Measurements from ENCODE around the gene CRTC2. TPM values are rescaled to one million over a fixed set of nuclear protein-coding genes. Genes with fewer than 3 reads are reported as not detected.
A peak's percentile ranks its signal among the peaks of the same experiment; 100 is the strongest.

Gene CRTC2
- total and polyA plus RNA-seq, 9 of the 15 experiments (the other 6 are each of a cell fraction or from before 2014, with no cell fraction given): 2.7 to 26.4 (median 10.2) TPM

DNA sequence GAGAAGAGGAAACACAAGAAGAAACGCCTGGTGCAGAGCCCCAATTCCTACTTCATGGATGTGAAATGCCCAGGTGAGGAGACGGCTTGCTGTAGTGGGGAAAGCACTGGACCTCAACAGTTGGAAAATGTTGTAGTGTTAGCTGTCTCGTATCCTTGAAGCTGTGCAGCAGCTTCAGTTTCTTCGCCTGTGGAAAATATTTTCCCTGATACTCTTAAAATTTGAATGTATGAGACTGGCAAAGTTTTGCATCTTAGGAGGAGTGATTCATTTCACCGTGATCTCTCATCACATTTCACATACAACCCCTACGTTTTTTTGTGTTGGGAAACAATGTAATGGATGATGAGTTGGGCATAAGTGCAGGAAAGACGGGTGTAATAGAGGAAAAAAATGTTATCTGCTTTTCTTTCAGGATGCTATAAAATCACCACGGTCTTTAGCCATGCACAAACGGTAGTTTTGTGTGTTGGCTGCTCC is 32.8 kb upstream of the CRTC2 start:
- ATAC-seq (no peak), FAIRE-seq (no peak), DNase-seq (ENCODE audit: extremely low read depth in 1 of 4, low spot score in 3 of 4) (no peak)
- peak overlapping the region; percentile 81 for H3K4me3 ChIP-seq
- no peaks in the 10 kb centered on the region for H3K9me1 ChIP-seq (ENCODE audit: control insufficient read depth, insufficient read depth, low read length)
- peak overlapping the region; percentile 97 for H3K9ac ChIP-seq (ENCODE audit: insufficient read depth in 1 of 2, low read depth in 2 of 2, low read length in 2 of 2)
- peak overlapping the region; percentile 98 for H3K27ac ChIP-seq (ENCODE audit: extremely low read depth, low read depth, low read length)
- under 1% methylated on average over 8 of the region's 9 CpGs for WGBS (ENCODE audit: insufficient coverage, low coverage, missing lambda C conversion rate)
- H3K9me3 ChIP-seq (replicated peaks; ENCODE audit: control insufficient read depth, insufficient read depth, low read depth, low read length): no peaks in the 10 kb centered on the region
- H4K20me1 ChIP-seq (replicated peaks; ENCODE audit: control insufficient read depth, insufficient read depth, low read length): no peaks in the 10 kb centered on the region; the same call in 1 of the 2 replicates
- H3K27me3 ChIP-seq (ENCODE audit: control insufficient read depth in 2 of 2, insufficient read depth in 2 of 2, low read length in 2 of 2): no peaks in the 10 kb centered on the region
- H2AFZ ChIP-seq (ENCODE audit: low read depth, low read length): 0 out of 2 replicates have a peak overlapping the region, but pooled peaks have one; percentile 98
- peaks cover 4 to 11% of the 10 kb centered on the region in 2 experiments; a peak in 2 of 5 replicates for H3K4me1 ChIP-seq (replicated peaks in 1 of 2; ENCODE audit: control insufficient read depth in 2 of 2, insufficient read depth in 2 of 2, low read length in 2 of 2)
- H3K4me2 ChIP-seq (ENCODE audit: insufficient read depth, low read length): peak overlapping the region; percentile 98
- H3K79me2 ChIP-seq (ENCODE audit: control insufficient read depth, insufficient read depth, low read length): peaks cover 27% of the 10 kb centered on the region
- intact Hi-C loops (cut with micrococcal nuclease): loop anchor here (5.0 kb wide), 1 partner anchor 191 kb away; no protein-coding TSS in a partner anchor
- peaks cover 43% of the 10 kb centered on the region for H3K36me3 ChIP-seq (ENCODE audit: control insufficient read depth, insufficient read depth, low read length)
- ChIA-PET CTCF (ENCODE audit: low intra/inter-chr PET ratio) (interaction anchor here (0.6 kb wide), 1 partner anchor 275 kb away, joined by 7 read pairs; no protein-coding TSS in a partner anchor), POLR2A (interaction anchor here (0.6 to 4.4 kb wide), 58 partner anchors 10 to 496 kb away, joined by 3 to 104 read pairs (median 5); partner anchors contain the start of genes CREB3L4, CRTC2, DENND4B and GATAD2B)
- in situ Hi-C loops (cut with MboI): no loop called here
- TSS peak; percentile 84 for BruUV-seq (replicated peaks)
- TF ChIP-seq, protein P1, sequence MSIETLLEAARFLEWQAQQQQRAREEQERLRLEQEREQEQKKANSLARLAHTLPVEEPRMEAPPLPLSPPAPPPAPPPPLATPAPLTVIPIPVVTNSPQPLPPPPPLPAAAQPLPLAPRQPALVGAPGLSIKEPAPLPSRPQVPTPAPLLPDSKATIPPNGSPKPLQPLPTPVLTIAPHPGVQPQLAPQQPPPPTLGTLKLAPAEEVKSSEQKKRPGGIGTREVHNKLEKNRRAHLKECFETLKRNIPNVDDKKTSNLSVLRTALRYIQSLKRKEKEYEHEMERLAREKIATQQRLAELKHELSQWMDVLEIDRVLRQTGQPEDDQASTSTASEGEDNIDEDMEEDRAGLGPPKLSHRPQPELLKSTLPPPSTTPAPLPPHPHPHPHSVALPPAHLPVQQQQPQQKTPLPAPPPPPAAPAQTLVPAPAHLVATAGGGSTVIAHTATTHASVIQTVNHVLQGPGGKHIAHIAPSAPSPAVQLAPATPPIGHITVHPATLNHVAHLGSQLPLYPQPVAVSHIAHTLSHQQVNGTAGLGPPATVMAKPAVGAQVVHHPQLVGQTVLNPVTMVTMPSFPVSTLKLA (conservative IDR thresholded peaks at IDR 0.05): no peak
- TF ChIP-seq SLC30A9 (CRISPR knock-in tag; IDR thresholded peaks at IDR 0.05) (no peak), ZSCAN32 (CRISPR knock-in tag; IDR thresholded peaks at IDR 0.05) (no peak), ZNF23 (CRISPR knock-in tag; IDR thresholded peaks at IDR 0.05) (no peak), CHD1 (IDR thresholded peaks at IDR 0.05; ENCODE audit: low read length) (peak; percentile 97), SMARCA5 (IDR thresholded peaks at IDR 0.05) (no peak), THRAP3 (IDR thresholded peaks at IDR 0.05; ENCODE audit: borderline replicate concordance) (0 out of 2 replicates have a peak, but pooled peaks have one; percentile 3), SIN3A (IDR thresholded peaks at IDR 0.05; ENCODE audit: borderline replicate concordance in 2 of 2, control insufficient read depth in 1 of 2, low read depth in 2 of 2, low read length in 2 of 2) (no peak), EGR1 (conservative IDR thresholded peaks at IDR 0.05) (no peak), SMARCE1 (IDR thresholded peaks at IDR 0.05) (0 out of 2 replicates have a peak, but pooled peaks have one; percentile 11), RBM25 (IDR thresholded peaks at IDR 0.05; ENCODE audit: low read depth, low read length, severe bottlenecking) (no peak), TBL1XR1 (IDR thresholded peaks at IDR 0.05; ENCODE audit: low read length in 2 of 2) (no peak), MCM7 (IDR thresholded peaks at IDR 0.05) (no peak), KHSRP (IDR thresholded peaks at IDR 0.05) (0 out of 2 replicates have a peak, but pooled peaks have one; percentile 31), SMAD4 (CRISPR knock-in tag; conservative IDR thresholded peaks at IDR 0.05) (no peak), NCOA1 (IDR thresholded peaks at IDR 0.05; ENCODE audit: low read depth) (no peak), ELF4 (CRISPR knock-in tag; IDR thresholded peaks at IDR 0.05) (no peak)
- TF ChIP-seq, protein P2, sequence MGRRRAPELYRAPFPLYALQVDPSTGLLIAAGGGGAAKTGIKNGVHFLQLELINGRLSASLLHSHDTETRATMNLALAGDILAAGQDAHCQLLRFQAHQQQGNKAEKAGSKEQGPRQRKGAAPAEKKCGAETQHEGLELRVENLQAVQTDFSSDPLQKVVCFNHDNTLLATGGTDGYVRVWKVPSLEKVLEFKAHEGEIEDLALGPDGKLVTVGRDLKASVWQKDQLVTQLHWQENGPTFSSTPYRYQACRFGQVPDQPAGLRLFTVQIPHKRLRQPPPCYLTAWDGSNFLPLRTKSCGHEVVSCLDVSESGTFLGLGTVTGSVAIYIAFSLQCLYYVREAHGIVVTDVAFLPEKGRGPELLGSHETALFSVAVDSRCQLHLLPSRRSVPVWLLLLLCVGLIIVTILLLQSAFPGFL (CRISPR knock-in tag; IDR thresholded peaks at IDR 0.05): no peak
- TF ChIP-seq, protein P3, sequence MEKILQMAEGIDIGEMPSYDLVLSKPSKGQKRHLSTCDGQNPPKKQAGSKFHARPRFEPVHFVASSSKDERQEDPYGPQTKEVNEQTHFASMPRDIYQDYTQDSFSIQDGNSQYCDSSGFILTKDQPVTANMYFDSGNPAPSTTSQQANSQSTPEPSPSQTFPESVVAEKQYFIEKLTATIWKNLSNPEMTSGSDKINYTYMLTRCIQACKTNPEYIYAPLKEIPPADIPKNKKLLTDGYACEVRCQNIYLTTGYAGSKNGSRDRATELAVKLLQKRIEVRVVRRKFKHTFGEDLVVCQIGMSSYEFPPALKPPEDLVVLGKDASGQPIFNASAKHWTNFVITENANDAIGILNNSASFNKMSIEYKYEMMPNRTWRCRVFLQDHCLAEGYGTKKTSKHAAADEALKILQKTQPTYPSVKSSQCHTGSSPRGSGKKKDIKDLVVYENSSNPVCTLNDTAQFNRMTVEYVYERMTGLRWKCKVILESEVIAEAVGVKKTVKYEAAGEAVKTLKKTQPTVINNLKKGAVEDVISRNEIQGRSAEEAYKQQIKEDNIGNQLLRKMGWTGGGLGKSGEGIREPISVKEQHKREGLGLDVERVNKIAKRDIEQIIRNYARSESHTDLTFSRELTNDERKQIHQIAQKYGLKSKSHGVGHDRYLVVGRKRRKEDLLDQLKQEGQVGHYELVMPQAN (IDR thresholded peaks at IDR 0.05; ENCODE audit: borderline replicate concordance): 0 out of 2 replicates have a peak, but pooled peaks have one; percentile 14

All from K562 (cell line).